ENCODE data around the gene GATAD2B. TPM values are rescaled to one million over a fixed set of nuclear protein-coding genes. Genes with fewer than 3 reads are reported as not detected.

GATAD2B gene
- polyA plus RNA-seq, 1 donor from 2014 or later = 12.8 TPM

DNA sequence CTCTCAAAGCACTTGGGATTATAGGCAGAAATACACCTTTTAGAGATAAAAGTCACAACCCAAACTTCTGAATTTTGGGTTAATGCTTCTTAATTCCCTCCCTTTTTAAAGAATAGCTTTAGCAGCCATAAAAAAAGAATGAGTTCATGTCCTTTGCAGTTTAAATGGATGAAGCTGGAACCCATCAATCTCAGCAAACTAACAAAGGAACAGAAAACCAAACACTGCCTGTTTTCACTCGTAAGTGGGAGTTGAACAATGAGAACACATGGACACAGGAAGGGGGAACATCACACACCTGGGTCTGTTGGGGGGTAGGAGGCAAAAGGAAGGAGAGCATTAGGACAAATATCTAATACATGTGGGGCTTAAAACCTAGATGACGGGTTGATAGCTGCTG, 91.7 kb downstream of the GATAD2B start (continued):
- no peak for TF ChIP-seq SMC3 (conservative IDR thresholded peaks at IDR 0.05; ENCODE audit: poor library complexity)

- Histone ChIP-seq H3K27ac (ENCODE audit: low read length) (no peak overlapping the region), H3K4me2 (ENCODE audit: low read length) (no peak overlapping the region), H3K36me3 (ENCODE audit: insufficient read depth, low read length) (no peaks in the 10 kb centered on the region), H3K9ac (ENCODE audit: low read length) (no peak overlapping the region), H3K4me3 (ENCODE audit: low read length) (no peak overlapping the region), H3K79me2 (replicated peaks; ENCODE audit: insufficient read depth, low read length) (no peaks in the 10 kb centered on the region), H3K9me2 (ENCODE audit: insufficient read depth, low read length) (no peaks in the 10 kb centered on the region), H4K20me1 (ENCODE audit: insufficient read depth) (no peaks in the 10 kb centered on the region), H3K27me3 (ENCODE audit: insufficient read depth, low read depth, low read length) (no peaks in the 10 kb centered on the region), H3F3A (ENCODE audit: insufficient read depth, low read length, poor library complexity, severe bottlenecking) (no peaks in the 10 kb centered on the region), H2AFZ (ENCODE audit: low read depth, low read length) (no peak overlapping the region), H3K9me3 (ENCODE audit: low read length) (no peaks in the 10 kb centered on the region)
- no peak for TF ChIP-seq MXI1 (conservative IDR thresholded peaks at IDR 0.05; ENCODE audit: poor library complexity, severe bottlenecking)
- no peak for TF ChIP-seq CTCF (IDR thresholded peaks at IDR 0.05; ENCODE audit: poor library complexity, severe bottlenecking)
- TF ChIP-seq TAF1 (IDR thresholded peaks at IDR 0.05; ENCODE audit: low read depth) = no peak
- TF ChIP-seq RAD21 (conservative IDR thresholded peaks at IDR 0.05) = no peak
- TF ChIP-seq, protein P1, sequence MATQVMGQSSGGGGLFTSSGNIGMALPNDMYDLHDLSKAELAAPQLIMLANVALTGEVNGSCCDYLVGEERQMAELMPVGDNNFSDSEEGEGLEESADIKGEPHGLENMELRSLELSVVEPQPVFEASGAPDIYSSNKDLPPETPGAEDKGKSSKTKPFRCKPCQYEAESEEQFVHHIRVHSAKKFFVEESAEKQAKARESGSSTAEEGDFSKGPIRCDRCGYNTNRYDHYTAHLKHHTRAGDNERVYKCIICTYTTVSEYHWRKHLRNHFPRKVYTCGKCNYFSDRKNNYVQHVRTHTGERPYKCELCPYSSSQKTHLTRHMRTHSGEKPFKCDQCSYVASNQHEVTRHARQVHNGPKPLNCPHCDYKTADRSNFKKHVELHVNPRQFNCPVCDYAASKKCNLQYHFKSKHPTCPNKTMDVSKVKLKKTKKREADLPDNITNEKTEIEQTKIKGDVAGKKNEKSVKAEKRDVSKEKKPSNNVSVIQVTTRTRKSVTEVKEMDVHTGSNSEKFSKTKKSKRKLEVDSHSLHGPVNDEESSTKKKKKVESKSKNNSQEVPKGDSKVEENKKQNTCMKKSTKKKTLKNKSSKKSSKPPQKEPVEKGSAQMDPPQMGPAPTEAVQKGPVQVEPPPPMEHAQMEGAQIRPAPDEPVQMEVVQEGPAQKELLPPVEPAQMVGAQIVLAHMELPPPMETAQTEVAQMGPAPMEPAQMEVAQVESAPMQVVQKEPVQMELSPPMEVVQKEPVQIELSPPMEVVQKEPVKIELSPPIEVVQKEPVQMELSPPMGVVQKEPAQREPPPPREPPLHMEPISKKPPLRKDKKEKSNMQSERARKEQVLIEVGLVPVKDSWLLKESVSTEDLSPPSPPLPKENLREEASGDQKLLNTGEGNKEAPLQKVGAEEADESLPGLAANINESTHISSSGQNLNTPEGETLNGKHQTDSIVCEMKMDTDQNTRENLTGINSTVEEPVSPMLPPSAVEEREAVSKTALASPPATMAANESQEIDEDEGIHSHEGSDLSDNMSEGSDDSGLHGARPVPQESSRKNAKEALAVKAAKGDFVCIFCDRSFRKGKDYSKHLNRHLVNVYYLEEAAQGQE (IDR thresholded peaks at IDR 0.05; ENCODE audit: borderline replicate concordance) = no peak
Measured at GRCh38 chr1:153827168-153827964, 95.4 kb downstream of the GATAD2B start.

GRCh38 chr1:153818876-153819275, 103.9 kb downstream of the GATAD2B start:
- Histone ChIP-seq H3K9me2 (ENCODE audit: insufficient read depth, low read length) (no peaks in the 10 kb centered on the region), H3K9ac (ENCODE audit: low read length) (no peak overlapping the region), H3K4me3 (ENCODE audit: low read length) (no peak overlapping the region), H3K4me2 (ENCODE audit: low read length) (no peak overlapping the region), H2AFZ (ENCODE audit: low read depth, low read length) (no peak overlapping the region), H3K9me3 (ENCODE audit: low read length) (no peaks in the 10 kb centered on the region), H3K79me2 (replicated peaks; ENCODE audit: insufficient read depth, low read length) (no peaks in the 10 kb centered on the region), H3F3A (ENCODE audit: insufficient read depth, low read length, poor library complexity, severe bottlenecking) (no peaks in the 10 kb centered on the region), H3K27me3 (ENCODE audit: insufficient read depth, low read depth, low read length) (no peaks in the 10 kb centered on the region), H4K20me1 (ENCODE audit: insufficient read depth) (no peaks in the 10 kb centered on the region), H3K27ac (ENCODE audit: low read length) (no peak overlapping the region), H3K36me3 (ENCODE audit: insufficient read depth, low read length) (no peaks in the 10 kb centered on the region)
- TF ChIP-seq MXI1 (conservative IDR thresholded peaks at IDR 0.05; ENCODE audit: poor library complexity, severe bottlenecking) (no peak), EZH2 (IDR thresholded peaks at IDR 0.05; ENCODE audit: borderline replicate concordance, insufficient read depth, low read length, poor library complexity, severe bottlenecking) (no peak), POLR2AphosphoS5 (IDR thresholded peaks at IDR 0.05) (no peak), RAD21 (conservative IDR thresholded peaks at IDR 0.05) (no peak), EP300 (conservative IDR thresholded peaks at IDR 0.05; ENCODE audit: poor library complexity, severe bottlenecking) (no peak), TAF1 (IDR thresholded peaks at IDR 0.05; ENCODE audit: low read depth) (no peak), SMC3 (conservative IDR thresholded peaks at IDR 0.05; ENCODE audit: poor library complexity) (no peak), CTCF (IDR thresholded peaks at IDR 0.05; ENCODE audit: poor library complexity, severe bottlenecking) (no peak)
- TF ChIP-seq, protein P1 (IDR thresholded peaks at IDR 0.05; ENCODE audit: borderline replicate concordance) = no peak
